HCT116 (cell line): ENCODE results near the gene RRAD. TPM values are rescaled to one million over a fixed set of nuclear protein-coding genes. Genes with fewer than 3 reads are reported as not detected.

Experiments
- ATAC-seq: fragments of 200-7000 bp; cut with Tn5 transposase; 2 replicates; pipeline ENCODE4 v1.9.1; 2020; ENCODE audit warnings: mild to moderate bottlenecking, moderate library complexity
- BruUV-seq: library from RNA; stranded (reverse); fragments of 400-500 nt; replicated peaks from 2 replicates; lab custom pipeline; 2021; lab: Mats Ljungman, UMichigan
- CTCF ChIA-PET: fragments of 300-600 bp; sonication (Branson Sonifier 250); formaldehyde crosslinking; loops from one replicate; lab custom pipeline; 2021; ENCODE audit warnings: antibody characterized with exemption; lab: Charles Lee
- POLR2A ChIA-PET: fragments of 300-600, 350-600 bp; sonication (Branson Sonifier 250); formaldehyde crosslinking; loops from one replicate; lab custom pipeline; 2021; ENCODE audit warnings: antibody characterized with exemption; lab: Charles Lee
- RAD21 ChIA-PET, 2 experiments: fragments of 300-600 bp; sonication (Branson Sonifier 250); formaldehyde crosslinking; loops; one replicate each; lab custom pipeline; 2023; ENCODE audit warnings: low total read pairs in 2 of 2; ENCODE audit not compliant: uncharacterized antibody in 2 of 2, unreplicated experiment in 2 of 2, low non-redundant PET in 1 of 2; lab: Charles Lee
- DNase-seq: peaks from one replicate; pipeline ENCODE4 v3.0.0-alpha.2; 2010; ENCODE audit warnings: low read depth, low spot score
- H2AFZ ChIP-seq: fragments of 200-600 bp; shearing (Covaris generic), sonication (generic); 2 replicates; pipeline ENCODE4 v1.6.1; 2017; ENCODE audit warnings: low read depth, mixed run types, mixed read lengths, antibody characterized with exemption, low read length; ENCODE audit not compliant: poor library complexity, severe bottlenecking
- H3K27ac ChIP-seq: 2 replicates; pipeline ENCODE4 v1.5.1; 2012; ENCODE audit warnings: low read depth, low read length
- H3K27me3 ChIP-seq: fragments of 200-600 bp; sonication (generic); 2 replicates; pipeline ENCODE4 v1.6.1; 2016; ENCODE audit warnings: mixed run types, low read length, mixed read lengths; ENCODE audit not compliant: insufficient read depth
- H3K36me3 ChIP-seq, 2 experiments: fragments of 200-500 bp in 1 of 2; fragments of 200-600 bp in 1 of 2; sonication (Bioruptor generic) in 1 of 2; sonication (generic) in 1 of 2; 2 replicates each; pipeline versions ENCODE4 v1.5.1 to v1.6.1; 2014 to 2016; ENCODE audit warnings: low read length in 2 of 2, inconsistent platforms in 1 of 2, mixed read lengths in 1 of 2, mixed run types in 1 of 2; ENCODE audit not compliant: insufficient read depth in 2 of 2, control insufficient read depth in 1 of 2
- H3K4me1 ChIP-seq, 2 experiments: fragments of 200-600 bp in 1 of 2; sonication (generic) in 1 of 2; 2 replicates each; pipeline versions ENCODE4 v1.5.1 to v1.6.1; 2012 to 2017; ENCODE audit warnings: low read length in 2 of 2, inconsistent platforms in 1 of 2, mild to moderate bottlenecking in 1 of 2, mixed read lengths in 1 of 2, mixed run types in 1 of 2, moderate library complexity in 1 of 2; ENCODE audit not compliant: insufficient read depth in 2 of 2, control insufficient read depth in 1 of 2
- H3K4me2 ChIP-seq: fragments of 200-600 bp; sonication (generic); 2 replicates; pipeline ENCODE4 v1.6.1; 2017; ENCODE audit warnings: mixed run types, low read length, mixed read lengths
- H3K4me3 ChIP-seq, 2 experiments: fragments of 200-600 bp in 1 of 2; sonication (generic) in 1 of 2; replicated peaks in 1 of 2; 2 replicates each; pipeline ENCODE4 v1.5.1; 2011 to 2016; ENCODE audit warnings: low read length in 2 of 2, control low read depth in 1 of 2, low read depth in 1 of 2, mild to moderate bottlenecking in 1 of 2, mixed read lengths in 1 of 2, mixed run types in 1 of 2
- H3K79me2 ChIP-seq: fragments of 200-600 bp; sonication (generic); 2 replicates; pipeline ENCODE4 v1.6.1; 2017; ENCODE audit warnings: mild to moderate bottlenecking, mixed run types, low read length, moderate library complexity, mixed read lengths; ENCODE audit not compliant: insufficient read depth
- H3K9ac ChIP-seq: fragments of 200-600 bp; sonication (generic); 2 replicates; pipeline ENCODE4 v1.6.1; 2016; ENCODE audit warnings: low read length, mixed read lengths
- H3K9me2 ChIP-seq: fragments of 200-600 bp; sonication (generic), shearing (Covaris generic); 2 replicates; pipeline ENCODE4 v1.6.1; 2017; ENCODE audit warnings: mixed run types, mild to moderate bottlenecking, moderate library complexity; ENCODE audit not compliant: insufficient read depth
- H3K9me3 ChIP-seq, 2 experiments: fragments of 200-500 bp in 1 of 2; fragments of 200-600 bp in 1 of 2; sonication (Bioruptor generic) in 1 of 2; sonication (generic) in 1 of 2; 2 replicates each; pipeline ENCODE4 v1.6.1; 2014 to 2017; ENCODE audit warnings: low read length in 2 of 2, mixed read lengths in 2 of 2, inconsistent platforms in 1 of 2, low read depth in 1 of 2, mild to moderate bottlenecking in 1 of 2, mixed run types in 1 of 2, moderate library complexity in 1 of 2; ENCODE audit not compliant: control insufficient read depth in 1 of 2, insufficient read depth in 1 of 2
- H4K20me1 ChIP-seq: fragments of 200-600 bp; sonication (generic), shearing (Covaris generic); 2 replicates; pipeline ENCODE4 v1.6.1; 2017; ENCODE audit warnings: mixed run types, mild to moderate bottlenecking, moderate library complexity; ENCODE audit not compliant: insufficient read depth
- CBX3 ChIP-seq: IDR thresholded peaks from 2 replicates; pipeline ENCODE4 v1.6.1; 2012; ENCODE audit warnings: low read depth
- CEBPB ChIP-seq: IDR thresholded peaks from 2 replicates; pipeline ENCODE4 v1.6.1; 2012; ENCODE audit warnings: low read depth
- EGR1 ChIP-seq: IDR thresholded peaks from 2 replicates; pipeline ENCODE4 v1.6.1; 2012; ENCODE audit warnings: low read depth
- ELF1 ChIP-seq: IDR thresholded peaks from 2 replicates; pipeline ENCODE4 v1.6.1; 2012; ENCODE audit warnings: low read depth, borderline replicate concordance
- EZH2 ChIP-seq: fragments of 200-600 bp; sonication (generic); IDR thresholded peaks from 2 replicates; pipeline ENCODE4 v1.6.1; 2017; ENCODE audit warnings: antibody characterized with exemption, mixed run types
- FOSL1 ChIP-seq: IDR thresholded peaks from 2 replicates; pipeline ENCODE4 v1.6.1; 2012; ENCODE audit warnings: low read depth
- JUND ChIP-seq: IDR thresholded peaks from 2 replicates; pipeline ENCODE4 v1.6.1; 2012
- POLR2A ChIP-seq: IDR thresholded peaks from 2 replicates; pipeline ENCODE4 v1.7.0; 2011; ENCODE audit warnings: borderline replicate concordance; ENCODE audit not compliant: insufficient read depth, insufficient read length; ENCODE audit errors: extremely low read depth
- POLR2AphosphoS5 ChIP-seq: IDR thresholded peaks from 2 replicates; pipeline ENCODE4 v1.6.1; 2011; ENCODE audit warnings: mild to moderate bottlenecking, low read depth, low read length, moderate library complexity
- RAD21 ChIP-seq: IDR thresholded peaks from 2 replicates; pipeline ENCODE4 v1.6.1; 2012; ENCODE audit warnings: low read depth, mild to moderate bottlenecking
- REST ChIP-seq: IDR thresholded peaks from 2 replicates; pipeline ENCODE4 v1.6.1; 2012; ENCODE audit warnings: low read depth
- SIN3A ChIP-seq: IDR thresholded peaks from 2 replicates; pipeline ENCODE4 v1.6.1; 2012; ENCODE audit warnings: low read depth
- SRF ChIP-seq: IDR thresholded peaks from 2 replicates; pipeline ENCODE4 v1.6.1; 2012; ENCODE audit warnings: low read depth
- TCF7L2 ChIP-seq: IDR thresholded peaks from 2 replicates; pipeline ENCODE4 v1.7.0; 2011; ENCODE audit warnings: borderline replicate concordance, inconsistent platforms; ENCODE audit not compliant: insufficient read depth, insufficient read length; ENCODE audit errors: extremely low read depth
- YY1 ChIP-seq: IDR thresholded peaks from 2 replicates; pipeline ENCODE4 v1.6.1; 2011; ENCODE audit warnings: low read length, low read depth, moderate library complexity, mild to moderate bottlenecking; ENCODE audit not compliant: insufficient replicate concordance; ENCODE audit errors: extremely low read depth
- ZBTB33 ChIP-seq: IDR thresholded peaks from 2 replicates; pipeline ENCODE4 v1.6.1; 2011; ENCODE audit warnings: mild to moderate bottlenecking, low read length, moderate library complexity; ENCODE audit not compliant: insufficient replicate concordance; ENCODE audit errors: extremely low read depth
- ZFX ChIP-seq: fragments of 450-650 bp; IDR thresholded peaks from 2 replicates; pipeline ENCODE4 v1.6.1; 2017
- intact Hi-C: fragments of 100-400 bp; cut with micrococcal nuclease; formaldehyde crosslinking; loops from 2 replicates; pipeline ENCODE4 v1.10.0; 2022
- total RNA-seq: library from RNA; stranded (reverse); gene quantifications from one replicate; pipeline ENCODE4 v1.2.1, GENCODE V29; 2021; ENCODE audit not compliant: unreplicated experiment
- TF ChIP-seq, protein P1 (sequence below), 3 experiments: fragments of 200-600 bp in 1 of 3; sonication (generic) in 1 of 3; IDR thresholded peaks in 2 of 3; conservative IDR thresholded peaks in 1 of 3; 2 replicates each; pipeline ENCODE4 v1.5.1; 2012 to 2017; ENCODE audit warnings: low read depth in 2 of 3, low read length in 2 of 3, antibody characterized with exemption in 1 of 3, borderline replicate concordance in 1 of 3, control low read depth in 1 of 3, mild to moderate bottlenecking in 1 of 3, mixed read lengths in 1 of 3, mixed run types in 1 of 3, moderate library complexity in 1 of 3; ENCODE audit not compliant: insufficient read depth in 1 of 3

Gene RRAD
- total RNA-seq, 1 experiment from 2014 or later: 2.2 TPM

GRCh38 chr16:66923866-66924265, 1.5 kb downstream of the RRAD start:
- POLR2A ChIA-PET: no interaction called here
- Histone ChIP-seq H3K4me1 (peaks cover 21 to 43% of the 10 kb centered on the region in 2 experiments), H4K20me1 (no peaks in the 10 kb centered on the region), H3K79me2 (no peaks in the 10 kb centered on the region), H3K9ac (no peak overlapping the region), H3K36me3 (no peaks in the 10 kb centered on the region), H3K4me2 (no peak overlapping the region), H3K4me3 (no peak overlapping the region), H3K9me2 (no peaks in the 10 kb centered on the region), H3K27ac (no peak overlapping the region), H3K27me3 (no peaks in the 10 kb centered on the region), H2AFZ (no peak overlapping the region), H3K9me3 (no peaks in the 10 kb centered on the region)
- no TSS peak for BruUV-seq
- intact Hi-C loops: no loop called here
- RAD21 ChIA-PET: no interaction called here
- DNase-seq: no peak
- no peak for ATAC-seq
- TF ChIP-seq TCF7L2: no peak
- no peak for TF ChIP-seq EGR1
- no peak for TF ChIP-seq EZH2
- TF ChIP-seq CEBPB: no peak
- no peak for TF ChIP-seq YY1
- TF ChIP-seq ELF1: no peak
- TF ChIP-seq FOSL1: no peak
- TF ChIP-seq, protein P1, sequence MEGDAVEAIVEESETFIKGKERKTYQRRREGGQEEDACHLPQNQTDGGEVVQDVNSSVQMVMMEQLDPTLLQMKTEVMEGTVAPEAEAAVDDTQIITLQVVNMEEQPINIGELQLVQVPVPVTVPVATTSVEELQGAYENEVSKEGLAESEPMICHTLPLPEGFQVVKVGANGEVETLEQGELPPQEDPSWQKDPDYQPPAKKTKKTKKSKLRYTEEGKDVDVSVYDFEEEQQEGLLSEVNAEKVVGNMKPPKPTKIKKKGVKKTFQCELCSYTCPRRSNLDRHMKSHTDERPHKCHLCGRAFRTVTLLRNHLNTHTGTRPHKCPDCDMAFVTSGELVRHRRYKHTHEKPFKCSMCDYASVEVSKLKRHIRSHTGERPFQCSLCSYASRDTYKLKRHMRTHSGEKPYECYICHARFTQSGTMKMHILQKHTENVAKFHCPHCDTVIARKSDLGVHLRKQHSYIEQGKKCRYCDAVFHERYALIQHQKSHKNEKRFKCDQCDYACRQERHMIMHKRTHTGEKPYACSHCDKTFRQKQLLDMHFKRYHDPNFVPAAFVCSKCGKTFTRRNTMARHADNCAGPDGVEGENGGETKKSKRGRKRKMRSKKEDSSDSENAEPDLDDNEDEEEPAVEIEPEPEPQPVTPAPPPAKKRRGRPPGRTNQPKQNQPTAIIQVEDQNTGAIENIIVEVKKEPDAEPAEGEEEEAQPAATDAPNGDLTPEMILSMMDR (IDR thresholded peaks at IDR 0.05 in 2 of 3, conservative IDR thresholded peaks at IDR 0.05 in 1 of 3; ENCODE audit: borderline replicate concordance in 1 of 3, insufficient read depth in 1 of 3, low read depth in 2 of 3, low read length in 2 of 3): no peak
- TF ChIP-seq JUND: no peak
- TF ChIP-seq SIN3A: no peak
- TF ChIP-seq ZBTB33: no peak
- no peak for TF ChIP-seq SRF
- TF ChIP-seq POLR2AphosphoS5: no peak
- no peak for TF ChIP-seq RAD21
- TF ChIP-seq ZFX: no peak
- TF ChIP-seq POLR2A: no peak
- no peak for TF ChIP-seq CBX3
- TF ChIP-seq REST: no peak
- CTCF ChIA-PET: interaction anchor here (1.1 kb wide), 1 partner anchor 14 kb away, joined by 3 read pairs; no protein-coding TSS in a partner anchor
